Neural crest cell (in vitro differentiated cells): ENCODE data around the gene COX7B. TPM values are rescaled to one million over a fixed set of nuclear protein-coding genes. Genes with fewer than 3 reads are reported as not detected.
"Not testable (repeated sequence)": the region's sequence is repeated elsewhere in the genome, so short reads cannot be mapped to it uniquely, and the experiment has no call there.

Experiments used
- DNase-seq: peaks from one replicate; pipeline ENCODE4 v3.0.0; 2021; ENCODE audit warnings: low read depth, mixed read lengths, low spot score
- H3K27ac Mint-ChIP-seq: one replicate; pipeline ENCODE4 v1.8.0; 2021; ENCODE audit warnings: mild to moderate bottlenecking, mixed read lengths; ENCODE audit not compliant: unreplicated experiment
- H3K27me3 Mint-ChIP-seq: 2 replicates; pipeline ENCODE4 v1.8.0; 2021; ENCODE audit warnings: low read depth, mild to moderate bottlenecking, mixed read lengths
- H3K36me3 Mint-ChIP-seq: 2 replicates; pipeline ENCODE4 v1.8.0; 2021; ENCODE audit warnings: low read depth, mild to moderate bottlenecking, mixed read lengths
- H3K4me1 Mint-ChIP-seq: 2 replicates; pipeline ENCODE4 v1.8.0; 2021; ENCODE audit warnings: mixed read lengths
- H3K4me3 Mint-ChIP-seq: one replicate; pipeline ENCODE4 v1.8.0; 2021; ENCODE audit warnings: mild to moderate bottlenecking, mixed read lengths
- H3K9me3 Mint-ChIP-seq: 2 replicates; pipeline ENCODE4 v1.8.0; 2021; ENCODE audit warnings: mixed read lengths
- long read RNA-seq: library from polyadenylated mRNA; unstranded; transcript quantifications from one replicate; pipeline ENCODE4 v2.0.0, GENCODE V29; 2020
- total RNA-seq: library from RNA; stranded (reverse); gene quantifications from 2 replicates; pipeline ENCODE4 v1.2.1, GENCODE V29; 2021
- TF ChIP-seq, protein P1 (sequence below): fragments of 200-600 bp; sonication (generic); conservative IDR thresholded peaks from 2 replicates; pipeline ENCODE4 v1.5.0; 2021; ENCODE audit warnings: antibody characterized with exemption, mild to moderate bottlenecking

The COX7B gene, protein sequence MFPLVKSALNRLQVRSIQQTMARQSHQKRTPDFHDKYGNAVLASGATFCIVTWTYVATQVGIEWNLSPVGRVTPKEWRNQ
- total RNA-seq = 219 and 220 TPM in 2 replicates
- long read RNA-seq, transcript COX7B-203 (3 exons, 2,471 nt) = major isoform, 44 of 47 reads
- long read RNA-seq, partial matches to known transcripts = 0 of 47 reads
- long read RNA-seq, other reads (novel, unspliced or antisense) = 3 of 47 reads

DNA sequence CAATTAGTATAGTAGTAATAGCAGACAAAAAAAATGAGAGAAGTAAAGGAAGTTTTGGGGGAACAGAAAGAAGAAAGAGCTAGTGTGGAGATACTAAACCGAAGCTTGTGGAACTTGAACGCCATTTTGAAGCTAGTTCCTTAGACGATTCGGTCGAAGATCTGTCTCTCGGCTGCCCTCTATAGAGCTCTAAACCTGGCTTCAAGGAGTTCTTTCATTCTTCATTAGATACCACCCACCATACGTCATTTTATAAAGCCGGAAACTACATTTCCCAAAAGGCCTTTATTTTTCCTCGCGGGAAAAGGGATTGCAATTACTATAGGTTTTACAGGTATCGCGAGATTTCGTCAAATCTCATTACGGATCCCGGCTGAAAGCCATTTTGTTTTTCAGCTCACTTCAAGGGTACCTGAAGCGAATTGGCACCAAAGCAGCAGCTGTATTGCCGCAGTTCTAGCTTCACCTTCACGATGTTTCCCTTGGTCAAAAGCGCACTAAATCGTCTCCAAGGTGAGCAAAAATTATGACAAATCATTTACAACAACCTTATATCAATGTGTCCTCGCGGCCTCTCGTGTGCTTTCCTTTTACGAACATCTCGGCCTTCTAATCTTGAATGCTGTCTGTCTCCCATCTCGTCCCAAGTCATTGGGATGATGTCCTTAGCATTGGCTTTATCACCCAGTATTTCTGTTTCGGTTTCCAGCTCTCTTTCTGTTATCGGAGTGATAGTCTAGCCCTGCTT is at the start of gene COX7B:
Gene COX7B (plus strand): TSS at position 388 of the 748 bp plus-strand sequence. CDS start 86 bp downstream, at position 474.
- Mint-ChIP-seq H3K4me1 (peaks cover 33% of the 10 kb centered on the region), H3K36me3 (peaks cover 13% of the 10 kb centered on the region), H3K27ac (peak within 1 kb of the TSS; percentile 94), H3K9me3 (peaks cover 6% of the 10 kb centered on the region), H3K27me3 (no peaks in the 10 kb centered on the region), H3K4me3 (peak within 1 kb of the TSS; percentile 94)
- DNase-seq = peak; percentile 41
- TF ChIP-seq, protein P1, sequence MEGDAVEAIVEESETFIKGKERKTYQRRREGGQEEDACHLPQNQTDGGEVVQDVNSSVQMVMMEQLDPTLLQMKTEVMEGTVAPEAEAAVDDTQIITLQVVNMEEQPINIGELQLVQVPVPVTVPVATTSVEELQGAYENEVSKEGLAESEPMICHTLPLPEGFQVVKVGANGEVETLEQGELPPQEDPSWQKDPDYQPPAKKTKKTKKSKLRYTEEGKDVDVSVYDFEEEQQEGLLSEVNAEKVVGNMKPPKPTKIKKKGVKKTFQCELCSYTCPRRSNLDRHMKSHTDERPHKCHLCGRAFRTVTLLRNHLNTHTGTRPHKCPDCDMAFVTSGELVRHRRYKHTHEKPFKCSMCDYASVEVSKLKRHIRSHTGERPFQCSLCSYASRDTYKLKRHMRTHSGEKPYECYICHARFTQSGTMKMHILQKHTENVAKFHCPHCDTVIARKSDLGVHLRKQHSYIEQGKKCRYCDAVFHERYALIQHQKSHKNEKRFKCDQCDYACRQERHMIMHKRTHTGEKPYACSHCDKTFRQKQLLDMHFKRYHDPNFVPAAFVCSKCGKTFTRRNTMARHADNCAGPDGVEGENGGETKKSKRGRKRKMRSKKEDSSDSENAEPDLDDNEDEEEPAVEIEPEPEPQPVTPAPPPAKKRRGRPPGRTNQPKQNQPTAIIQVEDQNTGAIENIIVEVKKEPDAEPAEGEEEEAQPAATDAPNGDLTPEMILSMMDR = no peak

DNA sequence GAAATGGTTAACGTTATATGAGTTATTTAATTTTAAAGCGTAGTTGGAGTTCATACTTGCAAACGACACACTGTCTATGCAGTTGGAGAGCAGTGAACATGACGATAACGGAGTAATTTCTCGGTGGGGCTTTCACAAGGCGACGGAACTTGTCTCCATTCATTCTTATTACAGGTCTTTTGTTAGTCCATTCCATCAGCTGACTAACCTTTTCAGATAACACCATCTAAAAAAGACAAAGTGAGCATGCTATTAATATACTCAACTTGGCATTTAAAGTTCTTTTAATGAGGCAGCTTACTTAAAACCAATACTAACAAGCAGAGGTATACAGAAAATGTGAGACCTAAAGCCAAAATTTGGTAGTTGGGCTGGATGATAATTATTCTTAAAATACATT is 23.9 kb upstream of the COX7B start:
- Mint-ChIP-seq H3K36me3 (peaks cover 11% of the 10 kb centered on the region), H3K27me3 (no peaks in the 10 kb centered on the region), H3K4me3 (no peak overlapping the region), H3K9me3 (peaks cover 4% of the 10 kb centered on the region), H3K27ac (no peak overlapping the region), H3K4me1 (no peaks in the 10 kb centered on the region)
- DNase-seq = no peak
- TF ChIP-seq, protein P1 = no peak

DNA sequence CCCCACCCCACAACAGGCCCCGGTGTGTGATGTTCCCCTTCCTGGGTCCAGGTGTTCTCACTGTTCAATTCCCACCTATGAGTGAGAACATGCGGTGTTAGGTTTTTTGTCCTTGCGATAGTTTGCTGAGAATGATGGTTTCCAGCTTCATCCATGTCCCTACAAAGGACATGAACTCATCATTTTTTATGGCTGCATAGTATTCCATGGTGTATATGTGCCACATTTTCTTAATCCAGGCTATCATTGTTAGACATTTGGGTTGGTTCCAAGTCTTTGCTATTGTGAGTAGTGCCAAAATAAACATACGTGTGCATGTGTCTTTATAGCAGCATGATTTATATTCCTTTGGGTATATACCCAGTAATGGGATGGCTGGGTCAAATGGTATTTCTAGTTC is 17.9 kb upstream of the COX7B start:
- H3K27me3 Mint-ChIP-seq, H3K36me3 Mint-ChIP-seq, H3K4me3 Mint-ChIP-seq, H3K27ac Mint-ChIP-seq, DNase-seq, H3K4me1 Mint-ChIP-seq, H3K9me3 Mint-ChIP-seq: not testable (repeated sequence)

DNA sequence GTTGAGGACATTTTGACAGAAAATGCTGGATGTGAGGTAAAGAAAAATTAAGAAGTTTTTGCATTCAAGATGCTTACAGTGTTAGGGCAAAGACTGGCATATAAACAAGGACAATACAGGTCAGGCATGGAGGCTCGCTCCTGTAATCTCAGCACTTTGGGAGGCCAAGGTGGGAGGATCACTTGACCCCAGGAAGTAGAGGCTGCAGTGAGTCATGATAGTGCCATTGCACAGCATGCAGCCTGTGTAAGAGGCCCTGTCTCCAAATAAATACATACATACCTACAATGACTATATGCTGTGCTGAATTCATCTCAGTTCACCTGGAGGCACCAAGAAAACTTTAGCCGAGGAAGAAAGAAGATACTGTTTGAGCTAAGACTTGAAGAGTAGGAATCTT is 6.4 kb upstream of the COX7B start:
- H3K27me3 Mint-ChIP-seq = no peaks in the 10 kb centered on the region
- peaks cover 6% of the 10 kb centered on the region for H3K9me3 Mint-ChIP-seq
- DNase-seq = no peak
- H3K4me1 Mint-ChIP-seq = peaks cover 18% of the 10 kb centered on the region
- TF ChIP-seq, protein P1 = no peak
- H3K36me3 Mint-ChIP-seq = peaks cover 8% of the 10 kb centered on the region
- peak overlapping the region; percentile 47 for H3K4me3 Mint-ChIP-seq
- H3K27ac Mint-ChIP-seq = no peak overlapping the region

DNA sequence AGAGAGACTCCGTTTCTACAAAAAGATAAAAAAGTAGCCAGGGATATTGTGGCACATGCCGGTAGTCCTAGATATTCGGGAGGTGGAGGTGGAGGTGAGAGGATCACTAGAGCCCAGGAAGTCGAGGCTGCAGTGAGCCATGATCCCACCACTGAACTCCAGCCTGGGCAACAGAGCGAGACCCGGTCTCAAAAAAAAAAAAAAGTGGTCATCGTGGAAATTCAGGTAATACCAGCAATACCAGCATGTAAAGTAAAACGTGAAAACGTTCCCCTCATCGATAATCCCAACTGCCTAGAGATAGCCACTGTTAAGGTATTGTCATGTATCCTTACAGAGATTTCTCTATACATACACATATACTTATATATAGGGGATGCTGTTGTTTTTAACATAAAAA is 5.6 kb upstream of the COX7B start:
- Mint-ChIP-seq H3K9me3 (peaks cover 6% of the 10 kb centered on the region), H3K27me3 (no peaks in the 10 kb centered on the region), H3K4me1 (peaks cover 18% of the 10 kb centered on the region), H3K36me3 (peaks cover 8% of the 10 kb centered on the region), H3K4me3 (peak overlapping the region; percentile 95), H3K27ac (no peak overlapping the region)
- no peak for DNase-seq
- TF ChIP-seq, protein P1 = no peak
